RCC 7860 (cell line): Measurements from ENCODE around the gene CSH1.
"Not testable (repeated sequence)": the region's sequence is repeated elsewhere in the genome, so short reads cannot be mapped to it uniquely, and the experiment has no call there.

Source experiments
- DNase-seq: peaks from one replicate; pipeline ENCODE4 v3.0.0-alpha.2; 2015; ENCODE audit warnings: low spot score
- FAIRE-seq: peaks from 2 replicates; lab custom pipeline; 2012; peaks lifted over from hg19 to GRCh38; lab: Jason Lieb, UNC

CSH1 gene

DNA sequence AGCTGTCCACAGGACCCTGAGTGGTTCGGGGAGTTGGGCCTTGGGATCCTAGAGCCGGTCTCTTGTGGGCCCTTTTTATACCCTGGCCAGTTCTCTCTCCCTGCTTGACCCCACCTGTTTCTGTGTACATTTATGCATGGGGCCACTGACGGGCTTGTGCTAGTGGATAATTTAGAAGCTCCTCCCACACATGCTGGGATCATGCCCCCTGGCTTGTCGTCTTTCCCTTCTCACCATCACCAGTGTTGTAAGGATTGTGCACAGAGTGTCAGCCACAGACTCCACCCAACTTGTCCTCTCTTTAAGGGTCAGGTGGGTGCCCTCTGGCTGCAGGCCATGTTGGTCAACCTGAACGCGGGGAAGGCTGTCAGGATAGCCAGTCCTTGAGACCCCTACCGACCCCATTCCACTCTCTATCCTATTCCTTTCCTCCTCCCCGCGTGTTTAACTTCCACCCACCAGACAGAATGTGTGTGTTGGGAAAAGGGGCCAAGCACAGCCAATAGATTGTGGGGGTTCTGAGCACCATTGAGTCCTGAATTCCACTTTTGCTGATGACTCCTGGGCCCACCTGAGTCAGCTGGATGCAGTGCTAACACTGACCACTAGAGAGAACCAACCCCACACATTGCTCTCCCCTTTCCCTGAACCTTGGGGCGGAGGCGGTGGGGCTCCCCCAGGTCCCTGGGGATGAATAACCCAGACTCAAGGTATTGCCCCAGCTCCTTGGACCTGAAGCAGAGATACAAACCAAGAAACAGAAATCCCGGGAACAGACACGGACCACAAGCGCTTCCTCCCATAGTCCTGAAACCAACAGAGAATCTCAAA lies at the start of gene CSH1:
Gene CSH1, minus strand, starts transcription at position 51 of the 831 bp plus-strand sequence. CDS start 63 bp downstream, outside the sequence.
- not testable (repeated sequence) for FAIRE-seq, DNase-seq

GRCh38 chr17:63945784-63946439 lies 49.5 kb upstream of the CSH1 start:
- DNase-seq: no peak
- FAIRE-seq: no peak

- DNase-seq (no peak), FAIRE-seq (no peak)
These were observed 48.5 kb upstream of the CSH1 start for GRCh38 chr17:63944736-63945499.

- DNase-seq (no peak), FAIRE-seq (no peak)
These were observed 47.4 kb upstream of the CSH1 start for GRCh38 chr17:63943745-63944144.

DNA sequence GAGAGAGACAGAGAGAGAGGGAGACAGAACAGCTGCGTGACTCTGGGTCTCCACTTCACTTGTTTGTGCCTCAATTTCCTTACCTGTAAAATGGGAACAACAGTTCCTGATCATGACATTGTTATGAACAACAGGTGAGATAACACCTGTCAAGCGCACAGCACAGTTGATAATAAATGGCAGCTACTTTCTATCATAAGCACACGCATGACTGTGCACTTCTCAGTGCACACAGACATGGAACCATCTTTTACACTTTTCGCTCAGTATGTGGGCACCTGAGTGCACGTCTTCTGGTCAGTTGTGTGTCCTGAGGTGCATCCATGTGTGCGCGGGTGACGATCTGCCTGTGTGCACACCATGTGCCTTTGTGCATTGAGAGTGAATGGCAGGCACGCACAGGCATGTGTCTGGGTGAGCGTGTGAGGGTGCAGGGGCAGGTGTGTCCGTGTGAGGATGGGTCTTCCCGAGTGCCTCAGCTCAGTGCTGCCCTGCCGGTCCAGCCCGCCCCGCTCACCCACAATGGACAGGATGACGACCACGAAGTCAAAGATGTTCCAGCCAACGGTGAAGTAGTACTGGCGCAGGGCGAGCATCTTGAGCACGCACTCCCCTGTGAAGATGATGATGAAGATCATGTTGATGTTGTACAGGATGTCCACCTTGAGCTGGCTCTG lies 46.1 kb upstream of the CSH1 start:
- no peak for DNase-seq
- no peak for FAIRE-seq

- no peak for FAIRE-seq
These were observed 45.4 kb upstream of the CSH1 start for GRCh38 chr17:63941751-63942150.

GRCh38 chr17:63941162-63941561 lies 44.8 kb upstream of the CSH1 start:
- FAIRE-seq (no peak), DNase-seq (no peak)

More at GRCh38 chr17:63941751-63942150, 45.4 kb upstream of the CSH1 start:
- no peak for DNase-seq

- DNase-seq (no peak), FAIRE-seq (no peak)
These were observed 44.2 kb upstream of the CSH1 start for GRCh38 chr17:63940584-63940983.

DNA sequence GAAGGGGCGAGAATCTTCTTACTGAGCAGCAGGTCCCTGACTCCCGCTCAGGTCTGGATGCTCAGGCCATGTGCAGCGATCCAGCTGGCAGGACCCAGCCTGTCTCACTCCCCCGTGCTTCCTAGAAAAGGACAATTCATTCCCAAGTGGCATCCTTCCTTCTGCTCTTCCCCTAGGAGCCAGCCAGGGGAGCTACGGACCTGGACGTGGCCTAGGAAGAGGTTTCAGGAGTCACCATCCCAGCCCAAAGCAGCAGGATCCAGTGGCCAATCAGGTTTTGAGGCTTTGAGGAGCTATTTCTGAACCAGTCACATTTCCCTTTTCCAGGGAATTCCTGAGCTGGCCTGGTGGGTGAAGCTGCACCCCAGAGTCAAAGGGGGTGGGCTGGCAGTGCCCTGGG lies 43.5 kb upstream of the CSH1 start:
- no peak for DNase-seq
- FAIRE-seq: no peak

GRCh38 chr17:63939401-63939800 lies 43.0 kb upstream of the CSH1 start:
- FAIRE-seq: no peak

DNA sequence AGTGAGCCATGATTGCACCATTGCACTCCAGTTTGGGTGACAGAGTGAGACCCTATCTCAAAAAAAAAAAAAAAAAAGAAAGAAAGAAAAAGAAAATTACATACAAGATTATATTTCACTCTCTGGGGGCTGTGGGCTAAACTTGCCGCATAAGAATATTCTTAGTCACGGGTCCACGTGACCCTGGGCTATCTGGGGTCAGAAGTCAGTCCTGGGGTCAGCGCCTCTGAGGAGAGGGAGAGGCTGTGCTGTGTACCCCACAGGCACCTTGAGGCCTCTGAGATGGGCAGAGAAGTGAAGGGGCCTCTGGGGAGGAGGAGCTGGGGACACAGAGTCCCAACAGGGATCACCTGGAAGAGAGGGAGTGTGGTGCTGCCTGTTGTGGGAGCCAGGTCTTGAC lies 41.5 kb upstream of the CSH1 start:
- DNase-seq (no peak), FAIRE-seq (no peak)

More at GRCh38 chr17:63939401-63939800, 43.0 kb upstream of the CSH1 start:
- no peak for DNase-seq

DNA sequence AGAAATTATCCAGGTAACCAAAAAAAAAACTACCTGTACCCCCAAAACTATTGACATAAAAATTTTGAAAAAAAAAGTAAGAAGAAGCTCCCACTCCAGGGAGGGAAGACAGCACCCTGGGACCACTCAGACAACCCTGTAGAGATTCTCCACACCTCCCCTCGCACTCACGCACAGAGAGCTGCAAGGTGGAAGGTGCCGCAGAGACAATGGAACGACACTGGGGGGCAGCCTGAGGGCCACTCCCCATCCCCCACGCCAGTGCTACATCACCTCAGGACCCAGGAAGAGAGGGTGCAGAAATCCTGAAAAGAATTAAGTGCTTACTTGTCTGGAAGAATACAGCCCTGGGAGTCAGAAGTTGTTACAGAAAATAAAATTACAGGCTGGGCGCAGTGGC lies 40.9 kb upstream of the CSH1 start:
- no peak for FAIRE-seq
- no peak for DNase-seq

DNA sequence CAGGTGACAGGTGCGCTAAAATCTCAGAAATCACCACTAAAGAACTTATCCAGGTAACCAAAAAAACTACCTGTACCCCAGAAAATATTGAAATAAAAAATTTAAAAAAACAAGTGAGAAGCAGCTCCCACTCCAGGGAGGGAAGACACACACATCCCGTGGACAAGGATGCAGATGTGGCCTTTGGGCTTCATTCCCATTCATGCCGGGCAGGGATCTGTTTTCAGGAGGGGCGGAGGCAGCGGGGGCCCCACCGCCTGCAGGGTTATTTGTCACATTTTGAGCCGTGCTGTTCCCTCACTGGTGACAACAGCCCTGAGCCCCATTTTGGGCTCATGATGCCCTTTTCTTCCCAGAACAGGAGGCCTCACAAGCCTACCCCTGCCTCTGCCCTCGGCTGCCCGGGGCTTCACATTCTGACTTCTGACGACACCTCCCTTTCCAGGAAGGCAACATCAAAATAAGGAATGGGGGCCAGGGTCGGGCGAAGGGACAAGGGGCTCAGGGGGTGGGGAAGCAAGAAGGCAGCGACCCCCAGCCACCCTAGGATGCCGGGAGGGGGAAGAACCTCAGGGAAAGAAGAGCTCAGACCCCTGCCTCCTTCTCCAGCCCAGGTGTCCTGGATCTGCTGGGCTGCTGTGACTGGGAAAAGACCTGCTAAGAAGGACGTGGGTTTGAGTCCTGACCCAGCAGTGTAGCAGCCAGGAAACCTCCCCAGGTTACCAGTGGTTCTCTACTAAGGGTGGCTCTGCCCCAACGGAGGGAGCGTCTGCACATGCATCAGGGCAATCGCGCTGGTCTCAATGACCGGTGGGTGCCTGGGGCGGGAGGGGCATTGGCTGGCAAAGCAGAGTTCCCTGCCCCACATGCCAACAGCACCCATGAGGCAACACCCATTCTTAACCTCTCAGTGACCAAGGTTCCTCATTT lies 38.1 kb upstream of the CSH1 start:
- FAIRE-seq: no peak
- no peak for DNase-seq

DNA sequence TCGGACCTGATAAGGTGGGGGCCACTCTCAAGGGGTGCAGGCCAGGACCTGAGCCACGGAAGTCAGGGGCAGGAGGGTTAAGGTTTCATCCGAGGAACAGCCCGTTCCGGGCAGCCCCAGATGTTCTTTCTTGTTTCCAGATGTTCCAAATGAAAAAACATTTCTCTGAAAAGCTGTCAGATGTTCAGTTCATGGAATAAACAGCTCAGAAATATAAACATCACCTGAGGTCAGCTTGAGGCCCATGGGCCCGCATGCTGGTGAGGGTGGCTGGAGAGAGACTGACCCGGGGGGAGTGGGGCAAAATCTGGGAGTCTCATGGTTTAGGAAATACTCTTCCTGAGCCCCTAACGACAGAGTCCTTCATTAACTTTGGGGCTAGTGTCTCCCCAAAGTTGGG lies 37.2 kb upstream of the CSH1 start:
- FAIRE-seq: no peak
- no peak for DNase-seq

- no peak for DNase-seq
- FAIRE-seq: no peak
These were observed 36.3 kb upstream of the CSH1 start for GRCh38 chr17:63932721-63933120.

- FAIRE-seq (no peak), DNase-seq (no peak)
These were observed 35.7 kb upstream of the CSH1 start, which contains the start of gene CD79B for GRCh38 chr17:63931981-63932561. CD79B (minus strand) TSS chr17:63932331; CDS start chr17:63932261, 70 bp downstream.

- no peak for FAIRE-seq
- DNase-seq: no peak
These were observed 34.7 kb upstream of the CSH1 start for GRCh38 chr17:63930951-63931575.

- FAIRE-seq: no peak
- no peak for DNase-seq
These were observed 33.7 kb upstream of the CSH1 start for GRCh38 chr17:63929860-63930766.
